ENCODE data around the gene BIN2. TPM values are rescaled to one million over a fixed set of nuclear protein-coding genes. Genes with fewer than 3 reads are reported as not detected.

Gene BIN2
- total RNA-seq, 1 donor from 2014 or later = not detected

DNA sequence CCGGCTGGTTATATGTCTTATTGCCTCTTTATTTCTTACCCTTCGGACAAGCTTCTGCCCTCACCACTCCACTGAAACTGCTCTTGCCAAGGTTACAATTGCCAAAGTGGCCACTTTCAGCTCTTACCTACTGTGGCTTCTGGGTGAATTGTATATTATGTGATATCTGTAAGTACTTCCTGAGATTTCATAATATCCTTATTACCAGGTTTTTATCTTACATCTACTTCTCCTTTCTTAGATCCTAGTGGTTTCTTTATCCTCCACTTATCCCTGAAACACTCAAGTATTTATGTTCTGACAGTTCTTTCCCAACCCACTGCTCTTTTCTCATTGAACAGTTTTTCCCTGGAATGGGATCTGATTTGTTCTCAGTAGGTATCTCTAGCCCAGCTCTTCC lies 12.0 kb upstream of the BIN2 start:
- Mint-ChIP-seq H3K27me3 (ENCODE audit: low read depth) (no peaks in the 10 kb centered on the region), H3K9me3 (ENCODE audit: low read depth) (no peaks in the 10 kb centered on the region), H3K4me3 (ENCODE audit: unreplicated experiment) (no peak overlapping the region), H3K36me3 (ENCODE audit: low read depth) (no peaks in the 10 kb centered on the region), H3K27ac (ENCODE audit: unreplicated experiment) (no peak overlapping the region), H3K4me1 (ENCODE audit: low read depth) (no peaks in the 10 kb centered on the region)
- no peak for DNase-seq (ENCODE audit: low spot score)
- TF ChIP-seq, protein P1, sequence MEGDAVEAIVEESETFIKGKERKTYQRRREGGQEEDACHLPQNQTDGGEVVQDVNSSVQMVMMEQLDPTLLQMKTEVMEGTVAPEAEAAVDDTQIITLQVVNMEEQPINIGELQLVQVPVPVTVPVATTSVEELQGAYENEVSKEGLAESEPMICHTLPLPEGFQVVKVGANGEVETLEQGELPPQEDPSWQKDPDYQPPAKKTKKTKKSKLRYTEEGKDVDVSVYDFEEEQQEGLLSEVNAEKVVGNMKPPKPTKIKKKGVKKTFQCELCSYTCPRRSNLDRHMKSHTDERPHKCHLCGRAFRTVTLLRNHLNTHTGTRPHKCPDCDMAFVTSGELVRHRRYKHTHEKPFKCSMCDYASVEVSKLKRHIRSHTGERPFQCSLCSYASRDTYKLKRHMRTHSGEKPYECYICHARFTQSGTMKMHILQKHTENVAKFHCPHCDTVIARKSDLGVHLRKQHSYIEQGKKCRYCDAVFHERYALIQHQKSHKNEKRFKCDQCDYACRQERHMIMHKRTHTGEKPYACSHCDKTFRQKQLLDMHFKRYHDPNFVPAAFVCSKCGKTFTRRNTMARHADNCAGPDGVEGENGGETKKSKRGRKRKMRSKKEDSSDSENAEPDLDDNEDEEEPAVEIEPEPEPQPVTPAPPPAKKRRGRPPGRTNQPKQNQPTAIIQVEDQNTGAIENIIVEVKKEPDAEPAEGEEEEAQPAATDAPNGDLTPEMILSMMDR (IDR thresholded peaks at IDR 0.05) = no peak

DNA sequence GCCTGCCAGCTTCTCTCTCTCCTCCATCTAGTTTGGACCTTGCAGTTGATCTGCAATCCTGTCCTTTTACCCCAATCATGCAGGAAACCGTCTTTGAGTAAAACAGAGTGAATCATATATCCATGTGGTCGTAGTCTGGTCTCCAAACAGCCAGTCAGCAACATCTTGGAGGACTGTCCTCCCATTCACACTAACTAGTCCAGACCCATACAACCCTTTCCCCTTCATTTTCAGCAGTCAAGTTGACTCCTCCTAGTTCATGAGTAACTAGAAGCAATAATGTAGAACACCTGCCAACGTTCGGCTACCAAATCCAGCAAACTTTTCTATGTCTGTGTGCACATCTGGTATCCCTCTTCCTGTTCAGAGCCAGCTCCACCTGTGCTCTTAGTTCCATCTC lies 10.8 kb upstream of the BIN2 start:
- TF ChIP-seq, protein P1 (IDR thresholded peaks at IDR 0.05) = no peak
- no peak for DNase-seq (ENCODE audit: low spot score)
- Mint-ChIP-seq H3K36me3 (ENCODE audit: low read depth) (no peaks in the 10 kb centered on the region), H3K27me3 (ENCODE audit: low read depth) (no peaks in the 10 kb centered on the region), H3K9me3 (ENCODE audit: low read depth) (no peaks in the 10 kb centered on the region), H3K4me3 (ENCODE audit: unreplicated experiment) (no peak overlapping the region), H3K4me1 (ENCODE audit: low read depth) (no peaks in the 10 kb centered on the region), H3K27ac (ENCODE audit: unreplicated experiment) (no peak overlapping the region)

DNA sequence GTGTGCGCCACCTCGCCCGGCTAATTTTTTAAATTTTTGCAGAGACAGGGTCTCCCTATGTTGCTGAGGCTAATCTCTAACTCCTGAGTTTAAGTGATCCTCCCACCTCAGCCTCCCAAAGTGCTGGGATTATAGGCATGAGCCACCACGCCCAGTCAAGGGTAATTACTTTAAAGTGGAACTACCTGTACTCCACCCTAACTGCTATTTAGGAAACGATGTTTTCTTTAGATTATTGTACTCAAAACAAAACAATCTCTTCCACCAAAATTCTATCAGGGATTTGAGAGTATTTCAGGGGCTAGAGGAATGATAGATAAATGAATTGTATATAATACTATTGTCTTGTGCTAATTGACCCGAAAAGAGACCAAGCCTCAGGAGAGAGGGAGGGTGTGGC lies 9.6 kb upstream of the BIN2 start:
- H3K9me3 Mint-ChIP-seq (ENCODE audit: low read depth) = no peaks in the 10 kb centered on the region
- TF ChIP-seq, protein P1 (IDR thresholded peaks at IDR 0.05) = no peak
- H3K4me1 Mint-ChIP-seq (ENCODE audit: low read depth) = no peaks in the 10 kb centered on the region
- H3K36me3 Mint-ChIP-seq (ENCODE audit: low read depth) = no peaks in the 10 kb centered on the region
- DNase-seq (ENCODE audit: low spot score) = no peak
- H3K27ac Mint-ChIP-seq (ENCODE audit: unreplicated experiment) = no peak overlapping the region
- H3K27me3 Mint-ChIP-seq (ENCODE audit: low read depth) = no peaks in the 10 kb centered on the region
- H3K4me3 Mint-ChIP-seq (ENCODE audit: unreplicated experiment) = no peak overlapping the region

DNA sequence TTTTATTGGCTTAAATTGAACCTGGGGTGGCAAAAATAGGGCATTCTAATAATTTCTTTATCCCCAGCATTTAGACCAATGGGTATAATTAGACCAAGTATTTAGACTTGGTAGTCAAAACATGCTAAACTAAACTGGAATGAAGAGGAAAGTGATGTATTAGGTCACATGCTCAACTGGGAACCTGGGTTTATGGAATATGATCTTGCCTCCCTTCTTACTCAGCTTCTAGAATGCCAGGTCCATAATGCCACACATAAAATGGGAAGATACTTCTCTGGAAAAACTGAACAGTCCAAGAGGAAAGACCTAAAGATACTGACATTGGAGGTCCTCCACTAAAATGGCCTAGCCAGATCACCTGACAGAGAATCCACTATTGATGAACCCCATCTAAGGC lies 6.2 kb upstream of the BIN2 start:
- no peaks in the 10 kb centered on the region for H3K36me3 Mint-ChIP-seq (ENCODE audit: low read depth)
- peaks cover 8% of the 10 kb centered on the region for H3K4me1 Mint-ChIP-seq (ENCODE audit: low read depth)
- H3K27ac Mint-ChIP-seq (ENCODE audit: unreplicated experiment) = no peak overlapping the region
- no peak for DNase-seq (ENCODE audit: low spot score)
- no peaks in the 10 kb centered on the region for H3K9me3 Mint-ChIP-seq (ENCODE audit: low read depth)
- H3K27me3 Mint-ChIP-seq (ENCODE audit: low read depth) = no peaks in the 10 kb centered on the region
- TF ChIP-seq, protein P1 (IDR thresholded peaks at IDR 0.05) = no peak
- no peak overlapping the region for H3K4me3 Mint-ChIP-seq (ENCODE audit: unreplicated experiment)

DNA sequence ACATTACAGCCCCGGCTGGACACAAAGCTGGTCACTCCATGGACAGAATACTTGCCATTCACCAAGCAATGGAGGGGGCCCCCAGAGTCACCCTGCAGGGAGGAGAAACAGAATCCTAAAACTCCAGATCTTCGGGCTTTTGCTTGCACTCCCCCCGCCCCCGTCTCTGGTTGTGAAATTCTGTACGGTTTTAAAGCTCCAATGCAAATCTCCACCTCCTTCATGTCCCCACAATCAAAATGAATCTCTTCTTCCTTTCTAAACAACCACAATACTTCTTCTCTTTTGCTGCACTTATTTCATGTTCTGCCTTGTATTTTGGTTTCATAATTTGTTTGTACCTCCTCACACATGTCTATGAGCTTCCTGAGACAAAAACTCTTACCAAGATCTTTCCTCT lies 5.8 kb upstream of the BIN2 start:
- Mint-ChIP-seq H3K9me3 (ENCODE audit: low read depth) (no peaks in the 10 kb centered on the region), H3K36me3 (ENCODE audit: low read depth) (no peaks in the 10 kb centered on the region), H3K4me1 (ENCODE audit: low read depth) (peaks cover 8% of the 10 kb centered on the region), H3K4me3 (ENCODE audit: unreplicated experiment) (no peak overlapping the region), H3K27ac (ENCODE audit: unreplicated experiment) (no peak overlapping the region), H3K27me3 (ENCODE audit: low read depth) (no peaks in the 10 kb centered on the region)
- TF ChIP-seq, protein P1 (IDR thresholded peaks at IDR 0.05) = no peak
- DNase-seq (ENCODE audit: low spot score) = no peak

Data from chondrocyte (in vitro differentiated cells).